EH (cell line): ENCODE measurements around the gene ELP4.

Source experiments
- DNase-seq: peaks from one replicate; pipeline ENCODE4 v3.0.0-alpha.2; 2015; ENCODE audit warnings: low read depth

Gene ELP4

GRCh38 chr11:31799435-31800397, 290.1 kb downstream of the ELP4 start:
- DNase-seq = no peak

GRCh38 chr11:31800398-31801265, 291.1 kb downstream of the ELP4 start:
- DNase-seq = no peak

GRCh38 chr11:31801298-31801702, 291.7 kb downstream of the ELP4 start:
- DNase-seq = no peak

- no peak for DNase-seq
Measured at GRCh38 chr11:31802000-31802551, 292.5 kb downstream of the ELP4 start.

- DNase-seq = no peak
Measured at GRCh38 chr11:31802609-31802989, 293.0 kb downstream of the ELP4 start.

GRCh38 chr11:31802990-31803812, 293.6 kb downstream of the ELP4 start:
- no peak for DNase-seq

GRCh38 chr11:31803813-31804311, 294.3 kb downstream of the ELP4 start:
- no peak for DNase-seq

- DNase-seq = no peak
Measured at GRCh38 chr11:31804312-31805036, 294.9 kb downstream of the ELP4 start.

GRCh38 chr11:31805037-31805628, 295.6 kb downstream of the ELP4 start:
- DNase-seq = no peak

GRCh38 chr11:31805629-31806185, 296.1 kb downstream of the ELP4 start:
- DNase-seq = no peak

GRCh38 chr11:31806186-31806927, 296.8 kb downstream of the ELP4 start:
- DNase-seq = no peak

GRCh38 chr11:31806928-31807798, 297.6 kb downstream of the ELP4 start:
- no peak for DNase-seq

- no peak for DNase-seq
Measured at GRCh38 chr11:31807799-31808667, 298.5 kb downstream of the ELP4 start.

GRCh38 chr11:31808721-31809540, 299.4 kb downstream of the ELP4 start:
- no peak for DNase-seq

GRCh38 chr11:31809541-31809856, 299.9 kb downstream of the ELP4 start:
- no peak for DNase-seq
